ENCODE results near the gene CWC22. TPM values are rescaled to one million over a fixed set of nuclear protein-coding genes. Genes with fewer than 3 reads are reported as not detected.
A peak's percentile ranks its signal among the peaks of the same experiment; 100 is the strongest.

The CWC22 gene
- total RNA-seq, 1 donor from 2014 or later, result 30.0 TPM

DNA sequence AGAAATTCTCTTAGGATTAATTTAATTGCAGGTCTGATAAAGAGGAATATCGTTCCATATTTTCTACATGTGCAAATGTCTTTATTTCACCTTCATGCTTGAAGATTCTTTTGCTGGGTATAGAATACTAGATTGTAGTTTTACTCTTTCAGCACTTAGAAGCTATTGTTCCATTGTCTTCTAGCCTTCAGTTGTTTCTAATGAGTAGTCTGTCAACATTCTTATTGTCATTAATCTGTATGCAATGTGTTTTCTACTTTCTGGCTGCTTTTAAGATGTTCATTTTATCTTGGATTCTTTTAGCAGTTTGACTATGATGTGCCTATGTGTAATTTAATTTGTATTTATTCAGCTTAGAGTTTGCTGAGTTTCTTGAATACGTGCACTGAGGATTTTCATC is 81.4 kb downstream of the CWC22 start:
- Mint-ChIP-seq H3K4me1 (no peaks in the 10 kb centered on the region), H3K4me3 (no peak overlapping the region), H3K27ac (no peak overlapping the region), H3K36me3 (ENCODE audit: low read depth) (no peaks in the 10 kb centered on the region), H3K27me3 (no peaks in the 10 kb centered on the region), H3K9me3 (peaks cover 20% of the 10 kb centered on the region)
- DNase-seq, result no peak
- intact Hi-C loops (cut with micrococcal nuclease), result no loop called here

- H3K27ac Mint-ChIP-seq, result no peak overlapping the region
- no peaks in the 10 kb centered on the region for H3K27me3 Mint-ChIP-seq
- H3K4me3 Mint-ChIP-seq, result no peak overlapping the region
- intact Hi-C loops (cut with micrococcal nuclease), result no loop called here
- DNase-seq, result no peak
- H3K4me1 Mint-ChIP-seq, result no peaks in the 10 kb centered on the region
- H3K36me3 Mint-ChIP-seq (ENCODE audit: low read depth), result no peaks in the 10 kb centered on the region
- no peaks in the 10 kb centered on the region for H3K9me3 Mint-ChIP-seq
Measured at GRCh38 chr2:179917272-179917671, 89.8 kb downstream of the CWC22 start.

DNA sequence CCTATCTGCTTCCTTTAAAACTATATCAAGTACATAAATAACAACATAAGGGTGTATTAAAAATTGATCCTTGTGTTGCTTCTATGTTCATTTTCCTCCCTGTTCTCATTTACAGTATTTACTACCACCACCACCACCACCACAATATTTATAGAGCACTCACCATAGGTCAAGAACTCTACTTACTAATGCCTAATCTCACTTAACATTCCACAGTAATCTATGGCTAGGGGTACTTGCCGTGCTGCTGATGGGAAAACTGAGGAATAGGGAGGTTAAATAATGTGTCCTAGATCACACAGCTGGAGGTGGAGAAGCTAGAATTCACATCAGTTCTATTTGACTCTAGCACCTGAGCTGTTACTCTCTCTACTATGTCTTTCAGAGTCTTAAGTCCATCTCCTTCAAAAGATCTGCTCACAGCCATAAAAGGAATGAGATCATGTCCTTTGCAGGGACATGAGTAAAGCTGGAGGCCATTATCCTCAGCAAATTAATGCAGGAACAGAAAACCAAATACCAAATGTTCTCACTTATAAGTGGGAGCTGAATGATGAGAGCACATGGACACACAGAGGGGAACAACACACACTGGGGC is 91.6 kb downstream of the CWC22 start:
- H3K36me3 Mint-ChIP-seq (ENCODE audit: low read depth), result no peaks in the 10 kb centered on the region
- no peak overlapping the region for H3K27ac Mint-ChIP-seq
- no peak for DNase-seq
- H3K9me3 Mint-ChIP-seq, result no peaks in the 10 kb centered on the region
- no peaks in the 10 kb centered on the region for H3K27me3 Mint-ChIP-seq
- H3K4me1 Mint-ChIP-seq, result no peaks in the 10 kb centered on the region
- intact Hi-C loops (cut with micrococcal nuclease), result no loop called here
- no peak overlapping the region for H3K4me3 Mint-ChIP-seq

GRCh38 chr2:179913809-179914208 is 93.3 kb downstream of the CWC22 start:
- H3K27ac Mint-ChIP-seq, result no peak overlapping the region
- no peaks in the 10 kb centered on the region for H3K36me3 Mint-ChIP-seq (ENCODE audit: low read depth)
- no peak overlapping the region for H3K4me3 Mint-ChIP-seq
- intact Hi-C loops (cut with micrococcal nuclease), result no loop called here
- no peaks in the 10 kb centered on the region for H3K27me3 Mint-ChIP-seq
- no peaks in the 10 kb centered on the region for H3K9me3 Mint-ChIP-seq
- no peak for DNase-seq
- H3K4me1 Mint-ChIP-seq, result no peaks in the 10 kb centered on the region

DNA sequence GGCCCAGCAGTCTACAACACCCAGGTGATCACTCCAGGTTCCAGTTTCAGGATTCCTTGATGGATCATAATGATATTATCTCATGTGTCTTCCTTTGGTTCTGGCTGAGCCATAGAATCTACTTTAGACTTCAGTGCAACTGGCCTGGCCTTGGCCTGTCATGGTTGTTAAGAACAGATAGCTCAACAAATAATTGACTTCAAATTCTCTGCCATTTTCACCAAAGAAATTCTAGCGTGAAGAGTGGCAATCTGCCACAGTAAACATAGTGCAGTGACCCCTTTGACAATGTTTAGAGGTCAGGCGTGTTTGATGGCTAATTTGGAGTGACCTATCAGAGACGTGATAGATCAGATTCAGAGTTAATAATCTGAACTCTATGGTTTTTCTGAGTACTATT is 95.5 kb downstream of the CWC22 start:
- Mint-ChIP-seq H3K27me3 (no peaks in the 10 kb centered on the region), H3K9me3 (no peaks in the 10 kb centered on the region), H3K4me3 (no peak overlapping the region), H3K4me1 (no peaks in the 10 kb centered on the region), H3K27ac (no peak overlapping the region), H3K36me3 (ENCODE audit: low read depth) (no peaks in the 10 kb centered on the region)
- intact Hi-C loops (cut with micrococcal nuclease), result no loop called here
- no peak for DNase-seq

- no peak for DNase-seq
- H3K4me3 Mint-ChIP-seq, result no peak overlapping the region
- H3K9me3 Mint-ChIP-seq, result no peaks in the 10 kb centered on the region
Measured at GRCh38 chr2:179910735-179911113, 96.4 kb downstream of the CWC22 start.

GRCh38 chr2:179909845-179910734 is 97.0 kb downstream of the CWC22 start:
- Mint-ChIP-seq H3K9me3 (no peaks in the 10 kb centered on the region), H3K27ac (no peak overlapping the region), H3K4me1 (no peaks in the 10 kb centered on the region), H3K27me3 (no peaks in the 10 kb centered on the region), H3K36me3 (ENCODE audit: low read depth) (no peaks in the 10 kb centered on the region), H3K4me3 (no peak overlapping the region)
- DNase-seq, result no peak
- intact Hi-C loops (cut with micrococcal nuclease), result no loop called here

More at GRCh38 chr2:179910735-179911113, 96.4 kb downstream of the CWC22 start:
- Mint-ChIP-seq H3K36me3 (ENCODE audit: low read depth) (no peaks in the 10 kb centered on the region), H3K27ac (no peak overlapping the region), H3K4me1 (no peaks in the 10 kb centered on the region), H3K27me3 (no peaks in the 10 kb centered on the region)
- intact Hi-C loops (cut with micrococcal nuclease), result no loop called here

GRCh38 chr2:179900655-179901054 is 106.4 kb downstream of the CWC22 start:
- no peaks in the 10 kb centered on the region for H3K27me3 Mint-ChIP-seq
- H3K9me3 Mint-ChIP-seq, result no peaks in the 10 kb centered on the region
- H3K27ac Mint-ChIP-seq, result no peak overlapping the region
- no peaks in the 10 kb centered on the region for H3K4me1 Mint-ChIP-seq
- H3K4me3 Mint-ChIP-seq, result no peak overlapping the region
- no peak for DNase-seq
- H3K36me3 Mint-ChIP-seq (ENCODE audit: low read depth), result no peaks in the 10 kb centered on the region
- intact Hi-C loops (cut with micrococcal nuclease), result no loop called here

DNA sequence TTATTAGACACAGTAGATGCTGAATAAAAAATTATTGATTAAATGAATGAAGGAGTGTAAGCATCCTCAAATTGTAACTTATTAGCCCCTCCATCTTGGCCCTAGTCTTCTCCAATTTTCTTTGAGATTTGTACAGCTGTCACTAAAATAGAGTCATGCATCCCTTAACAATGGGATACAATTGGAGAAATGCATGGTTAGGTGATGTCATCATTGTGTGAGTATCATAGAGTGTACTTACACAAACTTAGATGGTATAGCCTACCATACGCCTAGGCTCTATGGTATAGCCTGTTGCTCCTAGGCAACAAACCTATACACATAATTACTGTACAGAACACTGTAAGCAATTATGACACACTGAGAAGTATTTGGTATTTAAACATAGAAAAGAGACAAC is 107.4 kb downstream of the CWC22 start:
- intact Hi-C loops (cut with micrococcal nuclease), result no loop called here
- Mint-ChIP-seq H3K4me3 (no peak overlapping the region), H3K27ac (no peak overlapping the region), H3K9me3 (no peaks in the 10 kb centered on the region), H3K36me3 (ENCODE audit: low read depth) (no peaks in the 10 kb centered on the region), H3K4me1 (no peaks in the 10 kb centered on the region), H3K27me3 (peaks cover 3% of the 10 kb centered on the region)
- DNase-seq, result no peak

GRCh38 chr2:179898873-179899272 is 108.2 kb downstream of the CWC22 start:
- Mint-ChIP-seq H3K36me3 (ENCODE audit: low read depth) (no peaks in the 10 kb centered on the region), H3K27ac (no peak overlapping the region), H3K4me3 (no peak overlapping the region), H3K27me3 (peaks cover 3% of the 10 kb centered on the region), H3K9me3 (no peaks in the 10 kb centered on the region), H3K4me1 (no peaks in the 10 kb centered on the region)
- intact Hi-C loops (cut with micrococcal nuclease), result no loop called here
- DNase-seq, result peak; percentile 65

Other genes starting within 250 kb of the CWC22 start
- gene ZNF385B, start 145.7 kb downstream of the CWC22 start, total RNA-seq, result not detected in 2 replicates

Measured in activated CD4-positive, alpha-beta T cell treated with anti-CD3 and anti-CD28 coated beads, Interleukin-2, amount 10 ng/mL, durations not matched to agents 24 days and 14 days (primary cell).